Peyer's patch (tissue), 4 donors: ENCODE measurements around the gene MRAP. TPM values are rescaled to one million over a fixed set of nuclear protein-coding genes. Genes with fewer than 3 reads are reported as not detected.

Experiments used
- DNase-seq, 3 donors: peaks; one replicate each; pipeline ENCODE4 v3.0.0-alpha.2; 2017 to 2019
- H3K27ac ChIP-seq, 4 donors: fragments of 200-600 bp; sonication (generic); one replicate each; pipeline ENCODE4 v1.5.1; 2016 to 2019
- H3K27me3 ChIP-seq, 2 donors: fragments of 200-600 bp; sonication (generic); one replicate each; pipeline ENCODE4 v1.5.1; 2019
- H3K36me3 ChIP-seq, 3 donors: fragments of 200-600 bp; sonication (generic); one replicate each; pipeline ENCODE4 v1.5.1; 2016 to 2019
- H3K4me1 ChIP-seq, 4 donors: fragments of 200-600 bp; sonication (generic); one replicate each; pipeline ENCODE4 v1.5.1; 2016 to 2019
- H3K4me3 ChIP-seq, 4 donors: fragments of 200-600 bp; sonication (generic); 1 replicate in 3 of 4; 2 replicates in 1 of 4; pipeline ENCODE4 v1.5.1; 2016 to 2019; ENCODE audit warnings: mild to moderate bottlenecking in 1 of 4
- H3K9me3 ChIP-seq, 4 donors: fragments of 200-600 bp; sonication (generic); one replicate each; pipeline ENCODE4 v1.5.1; 2016 to 2019; ENCODE audit warnings: mild to moderate bottlenecking in 1 of 4
- CTCF ChIP-seq, 6 experiments: fragments of 450-650 bp in 4 of 6; fragments of 200-600 bp in 2 of 6; sonication (generic) in 1 of 6; IDR thresholded peaks; one replicate each; pipeline ENCODE4 v1.5.1; 2017 to 2019; ENCODE audit warnings: antibody characterized with exemption in 6 of 6, mild to moderate bottlenecking in 3 of 6, moderate library complexity in 1 of 6
- POLR2A ChIP-seq, 2 donors: fragments of 450-650 bp; IDR thresholded peaks; one replicate each; pipeline ENCODE4 v1.5.1; 2017; ENCODE audit warnings: antibody characterized with exemption in 2 of 2, mild to moderate bottlenecking in 2 of 2, moderate library complexity in 2 of 2
- total RNA-seq, 4 donors: library from RNA; depleted of rRNA; stranded (reverse); fragments of >200 nt; gene quantifications; one replicate each; pipeline ENCODE4 v1.1.0, GENCODE V29; 2016

MRAP gene
- total RNA-seq, 4 donors from 2014 or later, result not detected

DNA sequence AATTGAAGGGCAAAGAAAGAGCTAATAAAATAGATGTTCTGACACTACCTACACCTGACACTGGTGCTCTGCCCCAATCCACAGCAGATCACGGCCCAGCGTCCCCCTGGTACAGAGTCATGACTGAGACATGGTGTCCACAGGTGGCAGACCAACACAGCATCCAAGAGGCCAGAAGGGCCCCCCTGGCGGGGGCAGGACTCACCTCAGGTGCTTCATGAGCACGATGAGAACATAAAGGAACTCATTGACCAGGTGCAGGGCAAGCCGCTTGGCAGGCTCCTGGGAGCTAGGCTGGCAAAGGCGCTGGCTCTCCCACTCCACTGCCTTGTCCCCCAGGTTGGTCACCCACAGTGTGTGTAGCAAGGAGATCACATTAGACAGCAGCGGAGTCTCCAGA lies 20.4 kb downstream of the MRAP start:
- Histone ChIP-seq H3K4me1 (no peaks in the 10 kb centered on the region), H3K27ac (no peak overlapping the region), H3K9me3 (no peaks in the 10 kb centered on the region), H3K4me3 (no peak overlapping the region), H3K36me3 (peaks cover 0 to 94% (median 0%) of the 10 kb centered on the region in 3 donors), H3K27me3 (no peaks in the 10 kb centered on the region)
- no peak for DNase-seq
- TF ChIP-seq POLR2A (IDR thresholded peaks at IDR 0.05) (no peak), CTCF (IDR thresholded peaks at IDR 0.05) (no peak)

GRCh38 chr21:32320059-32320458 lies 21.4 kb downstream of the MRAP start:
- H3K4me1 ChIP-seq, result no peaks in the 10 kb centered on the region
- peaks cover 0 to 95% (median 0%) of the 10 kb centered on the region in 3 donors for H3K36me3 ChIP-seq
- no peak for DNase-seq
- no peaks in the 10 kb centered on the region for H3K27me3 ChIP-seq
- no peaks in the 10 kb centered on the region for H3K9me3 ChIP-seq
- no peak overlapping the region for H3K27ac ChIP-seq
- TF ChIP-seq POLR2A (IDR thresholded peaks at IDR 0.05) (no peak), CTCF (IDR thresholded peaks at IDR 0.05) (no peak)
- H3K4me3 ChIP-seq, result no peak overlapping the region

DNA sequence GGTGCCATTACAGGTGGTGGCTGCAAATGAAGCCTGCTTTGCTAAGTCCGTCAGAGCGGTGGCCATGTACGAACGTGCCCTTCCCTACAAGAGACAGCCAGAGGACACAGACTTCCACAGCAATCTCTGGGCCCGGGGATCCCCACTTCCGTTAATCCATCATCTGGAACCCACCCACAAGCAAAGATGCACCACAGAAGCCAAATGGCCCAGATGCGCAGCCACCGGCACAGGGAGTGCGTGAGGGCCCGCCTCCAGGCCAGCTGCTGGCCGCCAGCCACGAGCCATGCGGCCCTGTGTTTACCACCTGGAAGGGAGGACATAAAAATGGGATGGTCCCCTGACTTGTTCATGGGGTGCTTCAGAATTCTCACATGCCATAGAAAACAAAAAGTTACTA lies 22.1 kb downstream of the MRAP start:
- Histone ChIP-seq H3K9me3 (no peaks in the 10 kb centered on the region), H3K27ac (no peak overlapping the region), H3K36me3 (peaks cover 0 to 97% (median 0%) of the 10 kb centered on the region in 3 donors), H3K4me3 (no peak overlapping the region), H3K27me3 (no peaks in the 10 kb centered on the region), H3K4me1 (no peaks in the 10 kb centered on the region)
- no peak for DNase-seq
- TF ChIP-seq CTCF (IDR thresholded peaks at IDR 0.05) (no peak), POLR2A (IDR thresholded peaks at IDR 0.05) (no peak)

DNA sequence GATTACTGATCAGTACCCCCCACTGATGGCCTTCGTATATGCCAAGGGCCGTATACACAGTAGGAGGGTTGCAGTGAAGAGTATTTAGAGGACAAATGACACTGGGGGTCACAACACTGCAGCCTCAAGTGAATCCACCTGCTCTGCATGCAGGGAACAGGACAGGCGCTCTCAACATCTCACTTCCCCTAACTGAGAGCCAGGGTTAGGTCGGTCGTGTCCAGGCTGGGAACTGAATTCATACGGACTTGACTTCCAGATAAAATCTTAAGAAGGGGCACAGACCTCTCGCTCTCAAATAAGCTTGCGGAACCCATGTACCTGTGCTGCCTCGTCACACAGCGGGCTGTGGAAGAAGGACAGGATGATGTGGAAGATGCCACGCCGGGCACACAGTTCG lies 22.8 kb downstream of the MRAP start:
- Histone ChIP-seq H3K27ac (no peak overlapping the region), H3K4me1 (no peaks in the 10 kb centered on the region), H3K36me3 (peaks cover 0 to 94% (median 0%) of the 10 kb centered on the region in 3 donors), H3K27me3 (no peaks in the 10 kb centered on the region), H3K4me3 (no peak overlapping the region), H3K9me3 (no peaks in the 10 kb centered on the region)
- DNase-seq, result no peak
- TF ChIP-seq POLR2A (IDR thresholded peaks at IDR 0.05), result no peak
- TF ChIP-seq CTCF (IDR thresholded peaks at IDR 0.05), result no peak

- DNase-seq, result no peak
- no peak overlapping the region for H3K27ac ChIP-seq
- peaks cover 0 to 88% (median 0%) of the 10 kb centered on the region in 3 donors for H3K36me3 ChIP-seq
Observed at GRCh38 chr21:32322103-32322502, 23.4 kb downstream of the MRAP start.

More at GRCh38 chr21:32322103-32322502, 23.4 kb downstream of the MRAP start:
- Histone ChIP-seq H3K27me3 (no peaks in the 10 kb centered on the region), H3K4me1 (no peaks in the 10 kb centered on the region), H3K4me3 (no peak overlapping the region), H3K9me3 (no peaks in the 10 kb centered on the region)
- TF ChIP-seq CTCF (IDR thresholded peaks at IDR 0.05), result no peak
- no peak for TF ChIP-seq POLR2A (IDR thresholded peaks at IDR 0.05)
